ENCODE data around the gene SYT8. TPM values are rescaled to one million over a fixed set of nuclear protein-coding genes. Genes with fewer than 3 reads are reported as not detected.

Gene SYT8
- total RNA-seq, 1 donor from 2014 or later, result 22.4 TPM

Other genes with a start within 250 kb of the SYT8 start
- gene KRTAP5-1, start 249.7 kb upstream of the SYT8 start, total RNA-seq, result not detected
- gene KRTAP5-2, start 236.7 kb upstream of the SYT8 start, total RNA-seq, result not detected
- not detected for gene KRTAP5-3, start 226.5 kb upstream of the SYT8 start, total RNA-seq
- not detected for gene KRTAP5-4, start 212.9 kb upstream of the SYT8 start, total RNA-seq
- not detected for gene KRTAP5-5, start 205.2 kb upstream of the SYT8 start, total RNA-seq
- gene KRTAP5-6, start 137.8 kb upstream of the SYT8 start, total RNA-seq, result not detected
- gene IFITM10, start 84.4 kb upstream of the SYT8 start, total RNA-seq, result 0.96 TPM
- 583 TPM for gene CTSD, start 71.1 kb upstream of the SYT8 start, total RNA-seq
- 4.4 TPM for gene TNNI2, start 4.0 kb downstream of the SYT8 start, total RNA-seq
- gene LSP1, start 18.1 kb downstream of the SYT8 start, total RNA-seq, result 18.8 TPM
- not detected for gene PRR33, start 56.9 kb downstream of the SYT8 start, total RNA-seq
- gene TNNT3, start 84.7 kb downstream of the SYT8 start, total RNA-seq, result 0.40 TPM
- gene MRPL23, start 112.3 kb downstream of the SYT8 start, total RNA-seq, result 44.4 TPM
- 6.5 TPM for gene H19, start 162.9 kb downstream of the SYT8 start, total RNA-seq

Data from esophagus mucosa (tissue), 1 donor.